Gastroesophageal sphincter (tissue), 4 donors: ENCODE results near the gene BLCAP. TPM values are rescaled to one million over a fixed set of nuclear protein-coding genes. Genes with fewer than 3 reads are reported as not detected.
"Not testable (repeated sequence)": the region's sequence is repeated elsewhere in the genome, so short reads cannot be mapped to it uniquely, and the experiment has no call there.

Experiments
- ATAC-seq: fragments of 150-250 bp; one replicate; pipeline ENCODE4 v1.9.1; 2016; ENCODE audit warnings: mild to moderate bottlenecking, moderate library complexity
- H3K27ac ChIP-seq, 4 donors: fragments of 200-600 bp; sonication (generic) in 3 of 4; 1 replicate in 3 of 4; 2 replicates in 1 of 4; pipeline ENCODE4 v1.5.1; 2016 to 2019
- H3K27me3 ChIP-seq: fragments of 200-600 bp; sonication (generic); one replicate; pipeline ENCODE4 v1.5.1; 2019
- H3K36me3 ChIP-seq, 2 donors: fragments of 200-600 bp; sonication (generic); one replicate each; pipeline ENCODE4 v1.5.1; 2019; ENCODE audit warnings: control low read depth in 1 of 2
- H3K4me1 ChIP-seq, 3 donors: fragments of 200-600 bp; sonication (generic); 1 replicate in 2 of 3; 2 replicates in 1 of 3; pipeline ENCODE4 v1.5.1; 2016 to 2019; ENCODE audit warnings: control low read depth in 2 of 3
- H3K4me3 ChIP-seq, 2 donors: fragments of 200-600 bp; sonication (generic); one replicate each; pipeline ENCODE4 v1.5.1; 2019; ENCODE audit warnings: mild to moderate bottlenecking in 1 of 2, moderate library complexity in 1 of 2
- H3K9me3 ChIP-seq, 3 donors: fragments of 200-600 bp; sonication (generic); one replicate each; pipeline ENCODE4 v1.5.1; 2017 to 2019; ENCODE audit warnings: control low read depth in 2 of 3
- EP300 ChIP-seq: sonication (generic); formaldehyde crosslinking; IDR thresholded peaks from one replicate; pipeline ENCODE4 v1.6.1; 2017; ENCODE audit warnings: antibody characterized with exemption, mild to moderate bottlenecking
- POLR2A ChIP-seq, 2 donors: fragments of 450-650 bp; IDR thresholded peaks; one replicate each; pipeline ENCODE4 v1.6.1; 2017; ENCODE audit warnings: antibody characterized with exemption in 2 of 2, mild to moderate bottlenecking in 2 of 2, moderate library complexity in 1 of 2
- POLR2AphosphoS5 ChIP-seq: sonication (generic); formaldehyde crosslinking; IDR thresholded peaks from one replicate; pipeline ENCODE4 v1.6.1; 2017; ENCODE audit warnings: antibody characterized with exemption
- WGBS, 2 donors: methylation state at CpG; one replicate each; pipeline ENCODE4 v1.1.5; 2018; ENCODE audit warnings: low coverage in 1 of 2; 5-methylcytosine and 5-hydroxymethylcytosine counted together
- total RNA-seq, 4 donors: library from RNA; depleted of rRNA; stranded (reverse); fragments of >200 nt; gene quantifications; one replicate each; pipeline ENCODE4 v1.1.0, GENCODE V29; 2016
- TF ChIP-seq, protein P1 (sequence below), 4 experiments: fragments of 200-600 bp in 2 of 4; fragments of 450-650 bp in 2 of 4; sonication (generic) in 1 of 4; IDR thresholded peaks; one replicate each; pipeline ENCODE4 v1.5.1; 2017 to 2019; ENCODE audit warnings: antibody characterized with exemption in 4 of 4, mild to moderate bottlenecking in 2 of 4, moderate library complexity in 2 of 4

Gene BLCAP
- total RNA-seq, 4 donors from 2014 or later, result 37.7 to 65.5 (median 55.6) TPM

DNA sequence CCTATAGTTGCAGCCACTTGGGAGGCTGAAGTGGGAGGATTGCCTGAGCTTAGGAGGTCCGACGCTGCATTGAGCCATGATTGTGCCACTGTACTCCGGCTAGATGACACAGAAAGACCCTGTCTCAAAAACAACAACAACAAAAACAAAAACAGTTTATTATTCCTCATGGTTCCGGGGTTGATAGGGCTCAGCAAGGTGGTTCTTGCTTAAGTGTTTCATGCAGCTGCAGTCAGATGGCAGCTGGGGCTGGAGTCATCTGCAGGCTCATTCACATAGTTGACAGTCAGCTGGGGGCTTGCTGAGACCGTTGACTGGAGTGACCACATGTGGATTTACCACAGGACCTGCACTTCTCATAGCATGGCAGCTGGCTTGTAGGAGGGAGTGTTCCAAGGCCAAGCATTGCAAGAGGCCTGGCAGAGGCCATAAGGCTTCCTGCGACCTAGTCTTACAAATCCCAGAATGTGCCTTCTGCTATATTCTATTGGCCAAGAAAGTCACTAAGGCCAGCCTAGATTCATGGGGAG lies 35.5 kb downstream of the BLCAP start:
- no peaks in the 10 kb centered on the region for H3K27me3 ChIP-seq
- no peak overlapping the region for H3K4me3 ChIP-seq
- H3K36me3 ChIP-seq, result peaks cover 0 to 31% of the 10 kb centered on the region in 2 donors
- H3K9me3 ChIP-seq, result no peaks in the 10 kb centered on the region
- no peak overlapping the region for H3K27ac ChIP-seq
- TF ChIP-seq EP300 (no peak), POLR2A (IDR thresholded peaks at IDR 0.05) (no peak), POLR2AphosphoS5 (no peak)
- TF ChIP-seq, protein P1, sequence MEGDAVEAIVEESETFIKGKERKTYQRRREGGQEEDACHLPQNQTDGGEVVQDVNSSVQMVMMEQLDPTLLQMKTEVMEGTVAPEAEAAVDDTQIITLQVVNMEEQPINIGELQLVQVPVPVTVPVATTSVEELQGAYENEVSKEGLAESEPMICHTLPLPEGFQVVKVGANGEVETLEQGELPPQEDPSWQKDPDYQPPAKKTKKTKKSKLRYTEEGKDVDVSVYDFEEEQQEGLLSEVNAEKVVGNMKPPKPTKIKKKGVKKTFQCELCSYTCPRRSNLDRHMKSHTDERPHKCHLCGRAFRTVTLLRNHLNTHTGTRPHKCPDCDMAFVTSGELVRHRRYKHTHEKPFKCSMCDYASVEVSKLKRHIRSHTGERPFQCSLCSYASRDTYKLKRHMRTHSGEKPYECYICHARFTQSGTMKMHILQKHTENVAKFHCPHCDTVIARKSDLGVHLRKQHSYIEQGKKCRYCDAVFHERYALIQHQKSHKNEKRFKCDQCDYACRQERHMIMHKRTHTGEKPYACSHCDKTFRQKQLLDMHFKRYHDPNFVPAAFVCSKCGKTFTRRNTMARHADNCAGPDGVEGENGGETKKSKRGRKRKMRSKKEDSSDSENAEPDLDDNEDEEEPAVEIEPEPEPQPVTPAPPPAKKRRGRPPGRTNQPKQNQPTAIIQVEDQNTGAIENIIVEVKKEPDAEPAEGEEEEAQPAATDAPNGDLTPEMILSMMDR (IDR thresholded peaks at IDR 0.05), result no peak
- H3K4me1 ChIP-seq, result no peaks in the 10 kb centered on the region
- WGBS, 2 donors, result 77 to 100% methylated on average over 3 to 4 of the region's 6 CpGs
- no peak for ATAC-seq

DNA sequence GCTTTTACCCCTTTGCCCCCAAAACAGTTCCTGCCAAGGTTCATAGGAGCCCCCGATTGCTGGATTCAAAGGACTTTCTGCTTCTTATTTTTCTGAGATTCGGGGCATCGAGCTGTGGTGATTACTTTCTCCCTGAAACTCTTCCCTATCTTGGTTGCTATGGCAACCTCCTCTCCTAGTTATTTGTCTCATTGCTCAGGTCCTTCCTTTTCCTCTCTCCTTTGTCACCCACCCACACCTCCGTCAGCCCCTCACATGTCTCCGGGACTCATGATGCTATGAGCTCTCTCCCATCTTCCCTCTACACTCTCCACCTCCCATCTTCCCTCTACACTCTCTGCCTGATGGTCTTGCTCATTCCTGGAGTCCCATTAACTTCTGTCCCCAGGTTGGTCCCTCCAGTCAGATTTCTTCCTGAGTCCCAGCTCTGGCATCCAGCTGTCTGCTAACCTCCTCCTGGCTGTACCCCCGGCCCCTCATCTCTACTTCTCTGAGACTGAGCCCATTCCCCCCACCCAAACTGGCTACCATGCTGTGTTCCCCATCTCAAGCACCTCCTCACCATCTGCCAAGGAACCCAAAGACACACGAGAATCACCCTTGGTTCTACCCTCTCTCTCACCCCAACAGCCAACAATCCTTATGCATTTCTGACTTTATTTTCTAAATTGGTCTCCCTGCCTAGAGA lies 36.9 kb downstream of the BLCAP start:
- no peaks in the 10 kb centered on the region for H3K9me3 ChIP-seq
- no peaks in the 10 kb centered on the region for H3K4me1 ChIP-seq
- peaks cover 0 to 31% of the 10 kb centered on the region in 2 donors for H3K36me3 ChIP-seq
- no peaks in the 10 kb centered on the region for H3K27me3 ChIP-seq
- H3K27ac ChIP-seq, result no peak overlapping the region
- WGBS, 2 donors, result 73 to 87% methylated on average over 7 of the region's 7 CpGs
- no peak for ATAC-seq
- H3K4me3 ChIP-seq, result no peak overlapping the region
- no peak for TF ChIP-seq POLR2AphosphoS5
- TF ChIP-seq, protein P1 (IDR thresholded peaks at IDR 0.05), result no peak
- no peak for TF ChIP-seq EP300
- TF ChIP-seq POLR2A (IDR thresholded peaks at IDR 0.05), result no peak

DNA sequence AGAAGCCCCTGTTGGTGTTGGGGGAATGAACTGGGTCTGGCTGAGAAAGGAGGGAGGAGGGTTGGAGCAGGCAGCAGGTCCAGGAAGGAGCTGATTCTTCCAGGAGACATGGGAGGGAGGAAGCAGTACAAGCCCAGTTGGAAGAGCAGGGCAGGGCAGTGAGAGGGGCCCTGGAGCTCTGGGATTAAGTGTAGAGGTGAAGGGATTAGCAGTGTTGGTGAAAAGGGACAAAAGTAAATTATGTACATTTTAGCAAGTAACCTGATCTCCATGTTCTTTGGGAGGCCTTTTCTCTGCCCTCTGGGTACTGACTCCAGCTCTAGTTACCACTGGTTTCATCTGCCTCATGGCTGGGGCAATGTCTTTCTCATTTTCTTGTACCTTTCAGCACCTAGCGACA lies 41.5 kb downstream of the BLCAP start:
- not testable (repeated sequence) for H3K4me3 ChIP-seq, H3K9me3 ChIP-seq, ATAC-seq, H3K27me3 ChIP-seq, H3K4me1 ChIP-seq, H3K36me3 ChIP-seq, H3K27ac ChIP-seq
- WGBS, 2 donors, result 89% methylated on average over 1 of the region's 1 CpG; no CpG with 5 or more reads in 1 of the 2 donors

DNA sequence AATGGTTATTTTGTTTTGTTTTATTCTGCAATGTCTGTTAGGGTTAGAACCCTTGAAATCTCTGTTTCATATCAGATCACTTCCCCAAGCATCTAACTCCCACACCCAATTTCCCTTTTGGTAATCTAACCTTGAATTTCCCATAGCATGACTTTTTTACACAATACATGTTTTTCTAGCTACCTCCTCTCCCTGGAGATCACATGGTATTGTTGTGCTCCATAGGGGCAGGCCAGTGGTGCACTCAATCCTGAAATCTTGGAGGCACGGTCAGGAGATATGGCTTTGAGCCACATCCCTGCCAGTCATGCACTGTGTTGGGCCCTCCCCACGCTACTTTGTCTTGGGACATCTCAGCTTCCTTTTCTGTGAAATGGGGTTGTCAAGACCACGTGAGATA lies 43.3 kb downstream of the BLCAP start:
- no peak overlapping the region for H3K27ac ChIP-seq
- H3K36me3 ChIP-seq, result no peaks in the 10 kb centered on the region
- TF ChIP-seq POLR2A (IDR thresholded peaks at IDR 0.05) (no peak), POLR2AphosphoS5 (no peak), EP300 (no peak)
- TF ChIP-seq, protein P1 (IDR thresholded peaks at IDR 0.05), result no peak
- no peaks in the 10 kb centered on the region for H3K9me3 ChIP-seq
- no peaks in the 10 kb centered on the region for H3K27me3 ChIP-seq
- no peak for ATAC-seq
- H3K4me3 ChIP-seq, result no peak overlapping the region
- WGBS, 2 donors, result 67 to 70% methylated on average over 2 to 3 of the region's 3 CpGs
- H3K4me1 ChIP-seq, result no peaks in the 10 kb centered on the region

DNA sequence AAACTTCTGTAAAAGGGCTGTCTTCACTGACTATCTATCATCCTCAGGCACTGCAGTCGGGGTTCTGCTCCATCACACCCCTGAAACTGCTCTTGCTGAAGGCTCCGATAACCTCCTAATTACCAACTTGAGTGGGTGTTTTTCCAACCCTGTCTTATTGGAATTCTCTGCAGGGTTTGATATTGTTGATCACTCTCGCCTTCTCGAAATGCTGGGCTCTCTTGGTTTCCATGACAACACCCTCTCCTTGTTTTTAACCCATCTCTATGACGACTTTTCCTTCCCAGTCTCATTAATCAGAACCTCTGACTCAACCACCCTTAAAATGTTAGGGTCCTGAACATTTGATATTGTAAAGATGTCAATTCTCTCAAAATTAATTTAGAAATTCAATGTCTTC lies 46.1 kb downstream of the BLCAP start:
- TF ChIP-seq POLR2A (IDR thresholded peaks at IDR 0.05) (no peak), POLR2AphosphoS5 (no peak), EP300 (no peak)
- TF ChIP-seq, protein P1 (IDR thresholded peaks at IDR 0.05), result no peak
- no peak for ATAC-seq
- Histone ChIP-seq H3K36me3 (no peaks in the 10 kb centered on the region), H3K4me3 (no peak overlapping the region), H3K27ac (no peak overlapping the region), H3K4me1 (no peaks in the 10 kb centered on the region), H3K27me3 (no peaks in the 10 kb centered on the region), H3K9me3 (no peaks in the 10 kb centered on the region)
- 72 to 73% methylated on average over 2 to 5 of the region's 5 CpGs for WGBS, 2 donors
